Progenitor cell of endocrine pancreas (in vitro differentiated cells): ENCODE results near the gene YPEL2. TPM values are rescaled to one million over a fixed set of nuclear protein-coding genes. Genes with fewer than 3 reads are reported as not detected.

Experiments used
- DNase-seq: peaks from one replicate; pipeline ENCODE4 v3.0.0; 2021; ENCODE audit warnings: low spot score; ENCODE audit not compliant: unreplicated experiment
- H3K27ac Mint-ChIP-seq: 2 replicates; pipeline ENCODE4 v1.8.0; 2021; ENCODE audit warnings: mild to moderate bottlenecking, moderate library complexity, mixed read lengths
- H3K27me3 Mint-ChIP-seq: 2 replicates; pipeline ENCODE4 v1.8.0; 2021; ENCODE audit warnings: mixed read lengths
- H3K36me3 Mint-ChIP-seq: 2 replicates; pipeline ENCODE4 v1.8.0; 2022; ENCODE audit warnings: mixed read lengths; ENCODE audit not compliant: insufficient read depth
- H3K4me1 Mint-ChIP-seq: 2 replicates; pipeline ENCODE4 v1.8.0; 2021; ENCODE audit warnings: low read depth, mixed read lengths
- H3K4me3 Mint-ChIP-seq: 2 replicates; pipeline ENCODE4 v1.8.0; 2021; ENCODE audit warnings: low read depth, mild to moderate bottlenecking, moderate library complexity, mixed read lengths
- H3K9me3 Mint-ChIP-seq: 2 replicates; pipeline ENCODE4 v1.8.0; 2021; ENCODE audit warnings: low read depth, mixed read lengths
- CTCF ChIP-seq: fragments of 200-600 bp; sonication (generic); IDR thresholded peaks from one replicate; pipeline ENCODE4 v1.5.0; 2021; ENCODE audit warnings: antibody characterized with exemption, mild to moderate bottlenecking; ENCODE audit not compliant: unreplicated experiment
- total RNA-seq: library from RNA; stranded (reverse); gene quantifications from 2 replicates; pipeline ENCODE4 v1.2.1, GENCODE V29; 2021

The YPEL2 gene
- total RNA-seq, 1 donor from 2014 or later = 39.9 TPM

DNA sequence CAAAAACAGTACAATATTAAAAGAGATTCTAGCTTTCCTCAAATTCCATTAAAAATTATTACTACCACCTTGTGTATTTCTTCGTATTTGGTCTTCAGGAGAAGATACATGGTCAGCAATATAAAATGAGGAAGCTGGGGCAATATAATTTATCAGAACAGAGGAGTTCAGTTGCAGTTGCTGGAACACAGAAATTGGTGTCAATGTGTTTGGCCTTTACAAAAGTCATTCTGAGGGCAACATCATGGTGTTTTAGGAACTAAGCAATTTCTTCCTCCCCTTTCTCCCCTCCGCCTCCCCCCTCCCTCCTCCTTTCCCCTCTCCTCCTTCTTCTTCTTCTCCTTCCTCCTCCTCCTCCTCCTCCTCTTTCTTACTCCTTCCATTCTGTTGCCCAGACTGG lies 102.1 kb downstream of the YPEL2 start:
- no peak overlapping the region for H3K27ac Mint-ChIP-seq
- no peaks in the 10 kb centered on the region for H3K27me3 Mint-ChIP-seq
- H3K36me3 Mint-ChIP-seq = no peaks in the 10 kb centered on the region
- no peak for TF ChIP-seq CTCF
- DNase-seq = no peak
- H3K4me3 Mint-ChIP-seq = no peak overlapping the region
- peaks cover 9% of the 10 kb centered on the region for H3K9me3 Mint-ChIP-seq
- peaks cover 18% of the 10 kb centered on the region for H3K4me1 Mint-ChIP-seq

GRCh38 chr17:59434429-59434828 lies 103.0 kb downstream of the YPEL2 start:
- Mint-ChIP-seq H3K27me3 (no peaks in the 10 kb centered on the region), H3K27ac (no peak overlapping the region), H3K36me3 (no peaks in the 10 kb centered on the region), H3K9me3 (peaks cover 9% of the 10 kb centered on the region), H3K4me1 (peaks cover 16% of the 10 kb centered on the region), H3K4me3 (no peak overlapping the region)
- DNase-seq = no peak
- no peak for TF ChIP-seq CTCF

DNA sequence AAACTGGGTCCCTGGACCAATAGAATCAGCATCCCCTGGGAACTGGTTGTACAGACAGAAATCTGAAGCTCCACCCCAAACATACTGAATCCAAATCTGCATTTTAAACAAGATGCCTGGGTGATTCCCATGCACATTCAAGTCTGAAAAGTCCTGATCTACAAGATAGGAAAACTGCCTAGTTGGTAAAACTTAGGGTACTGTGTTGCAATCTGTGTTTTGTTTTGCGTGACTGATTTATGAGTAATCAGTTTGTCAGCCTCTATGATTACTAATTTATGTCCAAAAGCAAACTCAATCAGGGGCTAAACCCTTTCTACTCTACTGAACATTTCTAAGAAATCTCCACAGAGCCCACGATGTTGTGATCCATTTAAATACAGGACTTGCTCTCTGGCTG lies 103.8 kb downstream of the YPEL2 start:
- H3K27ac Mint-ChIP-seq = no peak overlapping the region
- H3K4me1 Mint-ChIP-seq = peaks cover 10% of the 10 kb centered on the region
- no peak overlapping the region for H3K4me3 Mint-ChIP-seq
- no peaks in the 10 kb centered on the region for H3K36me3 Mint-ChIP-seq
- no peak for DNase-seq
- TF ChIP-seq CTCF = no peak
- peaks cover 9% of the 10 kb centered on the region for H3K9me3 Mint-ChIP-seq
- no peaks in the 10 kb centered on the region for H3K27me3 Mint-ChIP-seq

DNA sequence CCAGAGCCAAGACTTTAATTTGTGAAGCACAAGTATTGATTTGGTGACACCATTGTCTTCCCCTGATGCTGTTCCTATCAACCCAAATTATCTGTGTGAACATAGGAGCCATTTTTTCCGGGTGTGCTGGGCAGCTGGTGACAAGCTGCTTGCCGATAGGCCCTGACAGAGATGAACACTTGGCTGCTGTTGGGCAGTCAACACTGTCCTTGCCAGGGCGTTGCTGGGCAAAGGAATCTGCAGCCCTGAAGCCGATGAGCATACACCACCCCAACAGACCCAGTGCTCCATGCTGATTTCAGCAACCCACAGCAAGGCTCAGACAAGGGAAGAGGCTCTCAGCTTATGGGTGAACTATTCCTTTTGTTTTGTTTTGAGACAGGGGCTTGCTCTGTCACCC lies 105.4 kb downstream of the YPEL2 start:
- H3K4me3 Mint-ChIP-seq = no peak overlapping the region
- H3K27me3 Mint-ChIP-seq = no peaks in the 10 kb centered on the region
- no peak for TF ChIP-seq CTCF
- no peak for DNase-seq
- H3K9me3 Mint-ChIP-seq = peaks cover 6% of the 10 kb centered on the region
- H3K4me1 Mint-ChIP-seq = peaks cover 11% of the 10 kb centered on the region
- no peak overlapping the region for H3K27ac Mint-ChIP-seq
- H3K36me3 Mint-ChIP-seq = no peaks in the 10 kb centered on the region

- Mint-ChIP-seq H3K27me3 (no peaks in the 10 kb centered on the region), H3K4me3 (no peak overlapping the region), H3K27ac (no peak overlapping the region), H3K4me1 (peaks cover 11% of the 10 kb centered on the region), H3K9me3 (peaks cover 1% of the 10 kb centered on the region), H3K36me3 (no peaks in the 10 kb centered on the region)
- no peak for DNase-seq
- TF ChIP-seq CTCF = no peak
These were observed 106.4 kb downstream of the YPEL2 start for GRCh38 chr17:59437791-59438281.
